ENCODE data around the gene ARHGAP45.
A peak's percentile ranks its signal among the peaks of the same experiment; 100 is the strongest.

The ARHGAP45 gene

GRCh38 chr19:1104311-1105007 lies 37.5 kb downstream of the ARHGAP45 start:
- peak overlapping the region; percentile 84 for H3K4me3 ChIP-seq (ENCODE audit: low read length)

DNA sequence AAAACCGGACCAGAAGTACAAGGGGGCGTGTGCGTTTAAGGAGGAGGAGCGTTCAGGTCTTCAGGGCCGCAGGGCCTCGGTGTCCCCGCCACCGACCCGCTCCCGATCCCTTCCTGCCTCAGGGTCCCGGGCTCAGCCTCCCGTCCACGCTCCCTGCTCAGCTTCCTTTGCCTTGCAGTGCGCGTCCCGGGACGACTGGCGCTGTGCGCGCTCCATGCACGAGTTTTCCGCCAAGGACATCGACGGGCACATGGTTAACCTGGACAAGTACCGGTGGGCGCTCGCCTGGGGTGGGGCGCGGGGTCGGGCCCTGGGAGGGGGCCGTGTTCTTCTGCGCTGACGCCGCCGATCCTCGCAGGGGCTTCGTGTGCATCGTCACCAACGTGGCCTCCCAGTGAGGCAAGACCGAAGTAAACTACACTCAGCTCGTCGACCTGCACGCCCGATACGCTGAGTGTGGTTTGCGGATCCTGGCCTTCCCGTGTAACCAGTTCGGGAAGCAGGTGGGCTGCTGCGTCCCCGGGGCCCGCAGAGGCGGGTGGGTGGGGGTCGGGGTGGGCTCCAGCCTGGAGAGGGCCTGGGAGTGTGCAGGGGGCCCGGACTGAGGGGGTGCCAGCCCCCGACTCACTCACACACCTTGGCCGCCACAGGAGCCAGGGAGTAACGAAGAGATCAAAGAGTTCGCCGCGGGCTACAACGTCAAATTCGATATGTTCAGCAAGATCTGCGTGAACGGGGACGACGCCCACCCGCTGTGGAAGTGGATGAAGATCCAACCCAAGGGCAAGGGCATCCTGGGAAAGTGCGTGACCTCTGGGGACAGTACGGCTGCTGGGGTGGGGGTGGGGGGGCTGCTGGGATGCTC lies 38.3 kb downstream of the ARHGAP45 start:
- Histone ChIP-seq H3K79me2 (ENCODE audit: low read length) (peaks cover 16% of the 10 kb centered on the region), H2AFZ (ENCODE audit: low read depth, low read length) (no peak overlapping the region), H3K27ac (ENCODE audit: low read length) (peak overlapping the region; percentile 76), H3K4me3 (ENCODE audit: low read length) (peak overlapping the region; percentile 84), H3K27me3 (ENCODE audit: low read depth, low read length) (no peaks in the 10 kb centered on the region), H3K9me3 (ENCODE audit: insufficient read depth, low read length) (no peaks in the 10 kb centered on the region), H4K20me1 (ENCODE audit: insufficient read depth, low read length) (peaks cover 30% of the 10 kb centered on the region), H3K9ac (ENCODE audit: low read length) (peak overlapping the region; percentile 85), H3K4me2 (ENCODE audit: low read length) (peak overlapping the region; percentile 75), H3K36me3 (replicated peaks; ENCODE audit: low read depth, low read length) (peaks cover 30% of the 10 kb centered on the region), H3K4me1 (ENCODE audit: low read length) (peaks cover 42% of the 10 kb centered on the region)
- TF ChIP-seq, protein P1, sequence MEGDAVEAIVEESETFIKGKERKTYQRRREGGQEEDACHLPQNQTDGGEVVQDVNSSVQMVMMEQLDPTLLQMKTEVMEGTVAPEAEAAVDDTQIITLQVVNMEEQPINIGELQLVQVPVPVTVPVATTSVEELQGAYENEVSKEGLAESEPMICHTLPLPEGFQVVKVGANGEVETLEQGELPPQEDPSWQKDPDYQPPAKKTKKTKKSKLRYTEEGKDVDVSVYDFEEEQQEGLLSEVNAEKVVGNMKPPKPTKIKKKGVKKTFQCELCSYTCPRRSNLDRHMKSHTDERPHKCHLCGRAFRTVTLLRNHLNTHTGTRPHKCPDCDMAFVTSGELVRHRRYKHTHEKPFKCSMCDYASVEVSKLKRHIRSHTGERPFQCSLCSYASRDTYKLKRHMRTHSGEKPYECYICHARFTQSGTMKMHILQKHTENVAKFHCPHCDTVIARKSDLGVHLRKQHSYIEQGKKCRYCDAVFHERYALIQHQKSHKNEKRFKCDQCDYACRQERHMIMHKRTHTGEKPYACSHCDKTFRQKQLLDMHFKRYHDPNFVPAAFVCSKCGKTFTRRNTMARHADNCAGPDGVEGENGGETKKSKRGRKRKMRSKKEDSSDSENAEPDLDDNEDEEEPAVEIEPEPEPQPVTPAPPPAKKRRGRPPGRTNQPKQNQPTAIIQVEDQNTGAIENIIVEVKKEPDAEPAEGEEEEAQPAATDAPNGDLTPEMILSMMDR (IDR thresholded peaks at IDR 0.05; ENCODE audit: low read depth, low read length) = no peak
- no peak for TF ChIP-seq EZH2phosphoT487 (IDR thresholded peaks at IDR 0.05; ENCODE audit: low read depth)

More at GRCh38 chr19:1104311-1105007, 37.5 kb downstream of the ARHGAP45 start:
- H2AFZ ChIP-seq (ENCODE audit: low read depth, low read length) = no peak overlapping the region
- H3K9me3 ChIP-seq (ENCODE audit: insufficient read depth, low read length) = peaks cover 3% of the 10 kb centered on the region; the same call in 1 of the 2 replicates
- peaks cover 16% of the 10 kb centered on the region for H3K79me2 ChIP-seq (ENCODE audit: low read length)
- H3K27me3 ChIP-seq (ENCODE audit: low read depth, low read length) = no peaks in the 10 kb centered on the region
- peak overlapping the region; percentile 85 for H3K9ac ChIP-seq (ENCODE audit: low read length)
- H3K4me2 ChIP-seq (ENCODE audit: low read length) = peak overlapping the region; percentile 75
- peaks cover 32% of the 10 kb centered on the region for H3K36me3 ChIP-seq (replicated peaks; ENCODE audit: low read depth, low read length)
- H3K27ac ChIP-seq (ENCODE audit: low read length) = peak overlapping the region; percentile 76
- peaks cover 30% of the 10 kb centered on the region for H4K20me1 ChIP-seq (ENCODE audit: insufficient read depth, low read length)
- H3K4me1 ChIP-seq (ENCODE audit: low read length) = peaks cover 42% of the 10 kb centered on the region
- TF ChIP-seq, protein P1 (IDR thresholded peaks at IDR 0.05; ENCODE audit: low read depth, low read length) = no peak

GRCh38 chr19:1105873-1106840 lies 39.2 kb downstream of the ARHGAP45 start:
- H3K4me1 ChIP-seq (ENCODE audit: low read length) = peaks cover 42% of the 10 kb centered on the region
- peak overlapping the region; percentile 56; the same call in 1 of the 2 replicates for H3K27ac ChIP-seq (ENCODE audit: low read length)
- H3K27me3 ChIP-seq (ENCODE audit: low read depth, low read length) = no peaks in the 10 kb centered on the region
- H3K4me3 ChIP-seq (ENCODE audit: low read length) = no peak overlapping the region
- peaks cover 30% of the 10 kb centered on the region for H4K20me1 ChIP-seq (ENCODE audit: insufficient read depth, low read length)
- H3K4me2 ChIP-seq (ENCODE audit: low read length) = no peak overlapping the region
- no peak overlapping the region for H2AFZ ChIP-seq (ENCODE audit: low read depth, low read length)
- no peaks in the 10 kb centered on the region for H3K9me3 ChIP-seq (ENCODE audit: insufficient read depth, low read length)
- H3K36me3 ChIP-seq (replicated peaks; ENCODE audit: low read depth, low read length) = peaks cover 34% of the 10 kb centered on the region
- TF ChIP-seq EZH2phosphoT487 (IDR thresholded peaks at IDR 0.05; ENCODE audit: low read depth) = no peak
- TF ChIP-seq, protein P1 (IDR thresholded peaks at IDR 0.05; ENCODE audit: low read depth, low read length) = no peak
- H3K79me2 ChIP-seq (ENCODE audit: low read length) = peaks cover 16% of the 10 kb centered on the region
- no peak overlapping the region for H3K9ac ChIP-seq (ENCODE audit: low read length)
